ENCODE measurements around the gene FRMD3.
A peak's percentile ranks its signal among the peaks of the same experiment; 100 is the strongest.
"Not testable (repeated sequence)": the region's sequence is repeated elsewhere in the genome, so short reads cannot be mapped to it uniquely, and the experiment has no call there.

The FRMD3 gene

DNA sequence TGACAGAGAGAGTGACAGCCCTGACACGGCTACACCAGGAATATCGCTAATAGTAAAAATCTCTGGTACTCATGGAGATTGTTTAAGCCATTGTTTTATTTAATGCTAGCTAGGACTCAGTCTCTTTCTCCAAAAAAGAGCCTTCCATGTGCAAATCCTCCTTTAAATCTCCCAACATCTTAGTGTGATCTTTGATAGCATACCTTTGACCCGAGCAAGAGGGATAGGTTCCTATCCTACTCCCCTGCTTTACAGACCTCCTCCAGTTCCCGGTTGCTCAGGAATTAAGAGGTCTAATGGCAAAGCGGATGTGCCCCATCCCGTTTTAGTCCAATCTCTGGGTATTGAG lies 663 bp upstream of the FRMD3 start:
- no peak for DNase-seq
- Mint-ChIP-seq H3K4me3 (no peak overlapping the region), H3K27me3 (peaks cover 36% of the 10 kb centered on the region), H3K36me3 (ENCODE audit: low read depth) (no peaks in the 10 kb centered on the region), H3K27ac (no peak overlapping the region), H3K9me3 (no peaks in the 10 kb centered on the region), H3K4me1 (peaks cover 2% of the 10 kb centered on the region)
- ATAC-seq, result no peak

DNA sequence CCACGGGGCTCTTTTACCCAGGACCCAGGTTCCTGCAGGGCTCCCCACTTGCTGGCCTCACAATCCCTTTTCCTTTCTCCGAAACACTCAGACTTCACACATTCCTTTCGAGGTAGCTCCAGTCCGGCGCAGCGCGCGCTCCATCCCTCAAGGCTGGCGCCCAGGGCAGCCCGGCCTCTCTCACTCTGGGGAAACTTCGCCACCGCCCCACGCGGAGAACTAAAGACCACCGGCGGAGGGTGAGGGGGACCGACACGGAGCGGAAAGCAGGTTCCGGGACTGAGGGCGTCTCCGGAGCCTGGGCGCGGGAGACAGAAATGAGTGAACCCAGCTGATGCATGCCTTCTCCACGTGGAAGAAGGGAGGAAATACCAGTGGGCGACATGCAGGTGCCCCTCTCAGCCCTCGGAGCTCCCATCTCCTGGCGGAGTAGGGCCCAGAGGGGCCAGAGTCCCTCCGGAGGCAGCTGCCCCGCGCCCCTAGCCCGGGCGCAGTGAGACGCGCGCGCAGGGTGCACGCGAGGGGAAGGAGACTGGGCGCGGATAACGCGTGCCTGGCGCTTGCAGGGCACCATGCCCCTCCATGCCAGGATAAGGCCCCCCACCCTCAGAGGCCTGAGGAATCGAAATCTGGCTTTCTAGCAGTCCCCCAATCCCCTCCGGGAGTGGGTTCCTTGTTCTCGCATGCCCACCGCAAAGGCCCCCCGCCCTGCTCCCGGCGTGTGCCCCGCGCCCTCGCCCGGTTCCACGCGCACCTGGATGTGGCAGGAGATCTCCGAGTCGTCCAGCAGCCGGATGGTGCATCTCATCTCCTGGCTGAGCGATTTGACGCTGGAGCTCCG lies 650 bp downstream of the FRMD3 start:
- no peak overlapping the region for H3K4me3 Mint-ChIP-seq
- H3K4me1 Mint-ChIP-seq, result peaks cover 5% of the 10 kb centered on the region
- ATAC-seq, result peak; percentile 7
- no peaks in the 10 kb centered on the region for H3K9me3 Mint-ChIP-seq
- no peak overlapping the region for H3K27ac Mint-ChIP-seq
- H3K36me3 Mint-ChIP-seq (ENCODE audit: low read depth), result no peaks in the 10 kb centered on the region
- peaks cover 36% of the 10 kb centered on the region for H3K27me3 Mint-ChIP-seq
- no peak for DNase-seq

- Mint-ChIP-seq H3K36me3 (ENCODE audit: low read depth) (no peaks in the 10 kb centered on the region), H3K4me3 (no peak overlapping the region), H3K9me3 (no peaks in the 10 kb centered on the region), H3K4me1 (peaks cover 5% of the 10 kb centered on the region), H3K27ac (no peak overlapping the region), H3K27me3 (peaks cover 36% of the 10 kb centered on the region)
- DNase-seq (no peak), ATAC-seq (no peak)
Observed at GRCh38 chr9:83536332-83536731, 1.9 kb downstream of the FRMD3 start.

GRCh38 chr9:83535736-83536135 lies 2.5 kb downstream of the FRMD3 start:
- ATAC-seq (no peak), DNase-seq (no peak)
- H3K4me1 Mint-ChIP-seq, result peaks cover 5% of the 10 kb centered on the region
- no peaks in the 10 kb centered on the region for H3K36me3 Mint-ChIP-seq (ENCODE audit: low read depth)
- H3K9me3 Mint-ChIP-seq, result no peaks in the 10 kb centered on the region
- H3K4me3 Mint-ChIP-seq, result no peak overlapping the region
- peaks cover 36% of the 10 kb centered on the region for H3K27me3 Mint-ChIP-seq
- H3K27ac Mint-ChIP-seq, result no peak overlapping the region

GRCh38 chr9:83533296-83533695 lies 4.9 kb downstream of the FRMD3 start:
- H3K9me3 Mint-ChIP-seq, result no peaks in the 10 kb centered on the region
- H3K27me3 Mint-ChIP-seq, result peaks cover 16% of the 10 kb centered on the region
- no peaks in the 10 kb centered on the region for H3K36me3 Mint-ChIP-seq (ENCODE audit: low read depth)
- ATAC-seq, result no peak
- H3K4me3 Mint-ChIP-seq, result no peak overlapping the region
- H3K27ac Mint-ChIP-seq, result no peak overlapping the region
- peaks cover 3% of the 10 kb centered on the region for H3K4me1 Mint-ChIP-seq
- no peak for DNase-seq

- H3K27me3 Mint-ChIP-seq, result no peaks in the 10 kb centered on the region
- no peak overlapping the region for H3K4me3 Mint-ChIP-seq
- no peak overlapping the region for H3K27ac Mint-ChIP-seq
- no peaks in the 10 kb centered on the region for H3K4me1 Mint-ChIP-seq
- no peaks in the 10 kb centered on the region for H3K36me3 Mint-ChIP-seq (ENCODE audit: low read depth)
- DNase-seq (no peak), ATAC-seq (no peak)
- H3K9me3 Mint-ChIP-seq, result no peaks in the 10 kb centered on the region
Observed at GRCh38 chr9:83526901-83527300, 11.3 kb downstream of the FRMD3 start.

DNA sequence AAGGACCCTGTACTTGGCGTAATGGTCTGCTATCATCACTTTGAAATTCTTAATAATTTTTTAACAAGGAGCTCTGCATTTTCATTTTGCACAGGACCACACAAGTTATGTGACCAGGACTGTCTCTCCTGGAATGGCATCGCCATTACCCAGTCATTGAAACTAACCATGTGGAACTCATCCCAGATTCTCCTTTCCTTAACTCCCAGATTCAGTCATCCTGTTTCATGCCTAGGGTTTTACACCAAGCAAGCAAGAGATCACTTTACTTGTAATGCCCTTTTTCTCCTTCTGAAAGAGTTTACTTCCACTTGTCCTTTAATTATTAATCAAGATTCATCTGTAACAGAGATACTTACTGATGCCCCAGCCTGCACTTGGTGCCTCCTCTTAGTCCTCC lies 12.0 kb downstream of the FRMD3 start:
- no peaks in the 10 kb centered on the region for H3K27me3 Mint-ChIP-seq
- no peaks in the 10 kb centered on the region for H3K9me3 Mint-ChIP-seq
- no peaks in the 10 kb centered on the region for H3K4me1 Mint-ChIP-seq
- ATAC-seq (no peak), DNase-seq (no peak)
- H3K4me3 Mint-ChIP-seq, result no peak overlapping the region
- no peak overlapping the region for H3K27ac Mint-ChIP-seq
- no peaks in the 10 kb centered on the region for H3K36me3 Mint-ChIP-seq (ENCODE audit: low read depth)

- no peak overlapping the region for H3K4me3 Mint-ChIP-seq
- H3K4me1 Mint-ChIP-seq, result no peaks in the 10 kb centered on the region
- H3K9me3 Mint-ChIP-seq, result no peaks in the 10 kb centered on the region
- ATAC-seq (no peak), DNase-seq (no peak)
- no peaks in the 10 kb centered on the region for H3K27me3 Mint-ChIP-seq
- H3K36me3 Mint-ChIP-seq (ENCODE audit: low read depth), result no peaks in the 10 kb centered on the region
- no peak overlapping the region for H3K27ac Mint-ChIP-seq
Observed at GRCh38 chr9:83523684-83524083, 14.5 kb downstream of the FRMD3 start.

DNA sequence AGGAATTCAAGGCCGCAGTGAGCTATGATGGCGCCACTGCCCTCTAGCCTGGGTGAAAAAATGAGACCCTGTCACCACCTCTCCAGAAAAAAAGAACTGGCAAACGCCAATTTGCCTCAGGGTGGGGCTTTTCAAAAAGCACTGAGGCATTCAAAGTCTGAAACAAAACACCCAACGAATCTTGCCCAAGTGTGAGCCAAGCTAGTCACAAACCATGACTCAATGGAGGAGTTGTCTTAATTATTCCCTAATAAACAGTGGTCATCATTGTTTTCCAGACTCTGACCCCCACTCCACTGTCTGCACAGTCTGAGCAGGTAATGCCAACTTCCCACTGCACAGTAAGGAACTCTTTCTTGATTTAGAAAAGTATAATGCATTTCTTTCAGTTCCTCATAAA lies 16.8 kb downstream of the FRMD3 start:
- Mint-ChIP-seq H3K4me1 (no peaks in the 10 kb centered on the region), H3K36me3 (ENCODE audit: low read depth) (no peaks in the 10 kb centered on the region), H3K27ac (no peak overlapping the region)

GRCh38 chr9:83521011-83521410 lies 17.2 kb downstream of the FRMD3 start:
- ATAC-seq (no peak), DNase-seq (no peak)
- Mint-ChIP-seq H3K27ac (no peak overlapping the region), H3K4me3 (no peak overlapping the region), H3K9me3 (no peaks in the 10 kb centered on the region), H3K36me3 (ENCODE audit: low read depth) (no peaks in the 10 kb centered on the region), H3K4me1 (no peaks in the 10 kb centered on the region), H3K27me3 (peaks cover 2% of the 10 kb centered on the region)

More for the DNA sequence above, 16.8 kb downstream of the FRMD3 start:
- ATAC-seq, result no peak
- no peak overlapping the region for H3K4me3 Mint-ChIP-seq
- H3K27me3 Mint-ChIP-seq, result peaks cover 2% of the 10 kb centered on the region
- DNase-seq, result no peak
- no peaks in the 10 kb centered on the region for H3K9me3 Mint-ChIP-seq

GRCh38 chr9:83520292-83520691 lies 17.9 kb downstream of the FRMD3 start:
- ATAC-seq, result no peak
- Mint-ChIP-seq H3K27ac (no peak overlapping the region), H3K36me3 (ENCODE audit: low read depth) (no peaks in the 10 kb centered on the region), H3K4me3 (no peak overlapping the region), H3K27me3 (peaks cover 2% of the 10 kb centered on the region), H3K9me3 (no peaks in the 10 kb centered on the region), H3K4me1 (no peaks in the 10 kb centered on the region)
- DNase-seq, result no peak

DNA sequence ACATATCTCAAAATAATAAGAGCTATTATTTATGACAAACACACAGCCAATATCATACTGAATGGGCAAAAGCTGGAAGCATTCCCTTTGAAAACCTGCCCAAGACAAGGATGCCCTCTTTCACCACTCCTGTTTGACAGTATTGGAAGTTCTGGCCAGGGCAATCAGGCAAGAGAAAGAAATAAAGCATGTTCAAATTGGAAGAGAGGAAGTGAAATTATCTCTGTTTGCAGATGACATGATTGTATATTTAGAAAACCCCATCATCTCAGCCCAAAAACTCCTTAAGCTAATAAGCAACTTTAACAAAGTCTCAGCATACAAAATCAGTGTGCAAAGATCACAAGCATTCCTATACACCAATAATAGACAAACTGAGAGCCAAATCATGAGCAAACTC lies 20.2 kb downstream of the FRMD3 start:
- DNase-seq; ATAC-seq; H3K27ac Mint-ChIP-seq; H3K4me3 Mint-ChIP-seq; H3K9me3 Mint-ChIP-seq; H3K4me1 Mint-ChIP-seq; H3K27me3 Mint-ChIP-seq; H3K36me3 Mint-ChIP-seq (ENCODE audit: low read depth): not testable (repeated sequence)

GRCh38 chr9:83514767-83515166 lies 23.4 kb downstream of the FRMD3 start:
- no peaks in the 10 kb centered on the region for H3K9me3 Mint-ChIP-seq
- H3K4me1 Mint-ChIP-seq, result no peaks in the 10 kb centered on the region
- no peak overlapping the region for H3K27ac Mint-ChIP-seq
- DNase-seq (no peak), ATAC-seq (no peak)
- peaks cover 2% of the 10 kb centered on the region for H3K36me3 Mint-ChIP-seq (ENCODE audit: low read depth)
- no peak overlapping the region for H3K4me3 Mint-ChIP-seq
- H3K27me3 Mint-ChIP-seq, result peaks cover 2% of the 10 kb centered on the region

DNA sequence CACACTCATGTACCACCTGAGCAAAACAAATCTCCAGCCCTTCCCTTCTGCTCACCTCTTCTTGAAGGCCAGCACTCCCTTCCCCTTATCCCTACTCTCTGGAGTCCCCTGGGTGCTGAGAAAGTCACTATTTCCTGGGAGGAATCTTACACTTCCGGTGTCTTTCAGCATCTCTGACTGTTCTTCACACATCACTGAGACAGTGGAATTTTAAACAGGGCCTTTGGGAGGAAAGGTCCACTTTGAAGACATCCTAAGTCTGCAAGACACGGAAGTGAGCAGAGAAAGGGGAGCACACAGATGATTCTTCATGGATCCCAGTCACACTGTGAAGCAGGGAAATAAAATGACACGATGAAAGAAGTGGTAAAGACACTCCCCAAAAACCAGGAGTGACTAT lies 25.6 kb downstream of the FRMD3 start:
- Mint-ChIP-seq H3K9me3 (no peaks in the 10 kb centered on the region), H3K4me3 (no peak overlapping the region), H3K27ac (no peak overlapping the region), H3K27me3 (peaks cover 2% of the 10 kb centered on the region), H3K36me3 (ENCODE audit: low read depth) (peaks cover 2% of the 10 kb centered on the region), H3K4me1 (peaks cover 3% of the 10 kb centered on the region)
- DNase-seq (no peak), ATAC-seq (no peak)

DNA sequence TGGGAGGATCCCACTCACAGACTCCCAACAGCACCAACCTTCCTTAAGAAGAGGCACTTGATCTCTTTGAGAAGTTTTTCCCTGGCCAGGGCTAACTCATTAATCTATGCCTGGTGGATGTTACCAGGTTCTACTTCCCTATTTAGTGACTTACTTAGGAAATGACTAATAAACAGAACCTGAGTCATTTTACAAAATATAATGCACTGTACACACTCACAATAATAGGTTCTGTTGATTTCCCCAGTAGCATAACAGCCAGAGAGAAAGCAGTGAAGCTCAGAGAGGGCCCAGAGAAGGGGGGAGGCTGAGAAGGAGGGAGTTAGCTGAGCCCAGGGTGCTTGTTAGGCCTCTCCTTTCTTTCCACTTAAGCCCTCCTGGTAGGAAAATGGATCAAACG lies 27.1 kb downstream of the FRMD3 start:
- H3K27ac Mint-ChIP-seq, result no peak overlapping the region
- no peaks in the 10 kb centered on the region for H3K27me3 Mint-ChIP-seq
- peaks cover 2% of the 10 kb centered on the region for H3K36me3 Mint-ChIP-seq (ENCODE audit: low read depth)
- H3K9me3 Mint-ChIP-seq, result no peaks in the 10 kb centered on the region
- DNase-seq, result no peak
- ATAC-seq, result no peak
- peaks cover 3% of the 10 kb centered on the region for H3K4me1 Mint-ChIP-seq
- no peak overlapping the region for H3K4me3 Mint-ChIP-seq

DNA sequence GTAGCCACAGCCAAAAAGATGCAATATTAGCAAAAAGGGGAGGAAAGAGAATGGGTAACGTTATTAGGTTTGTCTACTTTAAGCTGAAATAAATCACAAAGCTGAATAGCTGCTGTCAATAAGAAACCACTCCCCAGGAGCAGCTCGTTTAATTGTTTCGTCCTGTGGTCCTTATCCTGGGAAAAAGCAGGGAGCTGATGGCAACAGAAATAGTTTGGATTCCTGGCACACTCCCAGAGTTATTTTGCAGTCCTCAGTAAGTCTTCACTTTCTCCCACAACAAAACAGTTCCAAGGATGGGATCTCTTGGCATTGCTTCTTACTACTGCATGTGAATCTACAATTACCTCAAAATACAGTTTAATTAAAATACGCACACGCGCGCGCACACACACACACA lies 28.8 kb downstream of the FRMD3 start:
- DNase-seq, result no peak
- H3K9me3 Mint-ChIP-seq, result no peaks in the 10 kb centered on the region

More for the DNA sequence above, 28.8 kb downstream of the FRMD3 start:
- no peaks in the 10 kb centered on the region for H3K27me3 Mint-ChIP-seq
- no peak overlapping the region for H3K4me3 Mint-ChIP-seq
- H3K27ac Mint-ChIP-seq, result no peak overlapping the region
- peaks cover 2% of the 10 kb centered on the region for H3K36me3 Mint-ChIP-seq (ENCODE audit: low read depth)
- ATAC-seq, result no peak
- peaks cover 3% of the 10 kb centered on the region for H3K4me1 Mint-ChIP-seq

All from activated naive CD8-positive, alpha-beta T cell treated with anti-CD3 and anti-CD28 coated beads, Interleukin-2, amount 50 U/mL, for 24 hours (primary cell).